GM23338 (cell line): ENCODE measurements around the gene TFDP1.

ENCODE experiments used
- EZH2phosphoT487 ChIP-seq: fragments of 200-600 bp; sonication (generic); IDR thresholded peaks from one replicate; pipeline ENCODE4 v1.8.1; 2018; ENCODE audit warnings: antibody characterized with exemption; ENCODE audit not compliant: unreplicated experiment
- TF ChIP-seq, protein P1 (sequence below): IDR thresholded peaks from one replicate; pipeline ENCODE4 v1.6.1; 2018; ENCODE audit warnings: antibody characterized with exemption; ENCODE audit not compliant: unreplicated experiment
- TF ChIP-seq, protein P2 (sequence below), 2 experiments: fragments of 200-600 bp in 1 of 2; sonication (generic) in 1 of 2; conservative IDR thresholded peaks; 2 replicates each; pipeline versions ENCODE4 v1.5.1 to v1.6.1; 2016 to 2017; ENCODE audit warnings: antibody characterized with exemption in 2 of 2, low read depth in 2 of 2, mild to moderate bottlenecking in 2 of 2, moderate library complexity in 1 of 2

DNA sequence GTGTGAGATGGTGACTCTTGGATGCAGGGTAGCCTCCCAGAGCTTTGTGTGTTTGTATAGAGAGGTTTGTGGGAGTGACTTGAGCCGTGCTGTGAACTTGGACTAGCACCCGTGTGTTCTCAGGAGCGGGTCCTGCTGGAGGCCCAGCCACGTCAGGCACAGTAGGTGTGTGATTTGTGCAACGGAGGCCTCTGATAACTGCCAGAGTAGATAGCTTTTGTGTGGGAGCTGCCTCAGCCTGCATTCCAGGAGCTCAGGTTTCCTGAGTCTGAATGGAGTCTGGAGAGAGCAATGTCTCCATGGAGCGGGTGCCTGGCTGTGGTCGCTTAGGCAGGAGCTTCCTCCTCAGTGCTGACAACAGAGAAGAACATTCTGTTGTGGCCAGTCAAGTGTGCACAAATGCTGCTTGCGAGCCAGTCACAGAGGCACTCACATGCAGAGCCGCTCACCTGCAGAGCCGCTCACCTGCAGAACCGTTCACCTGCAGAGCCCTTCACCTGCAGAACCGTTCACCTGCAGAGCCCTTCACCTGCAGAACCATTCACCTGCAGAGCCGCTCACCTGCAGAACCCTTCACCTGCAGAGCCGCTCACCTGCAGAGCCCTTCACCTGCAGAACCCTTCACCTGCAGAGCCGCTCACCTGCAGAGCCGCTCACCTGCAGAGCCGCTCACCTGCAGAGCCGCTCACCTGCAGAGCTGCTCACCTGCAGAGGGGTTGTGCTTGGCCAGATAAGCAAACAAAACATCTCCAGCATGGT, 32.6 kb downstream of the TFDP1 start:
- TF ChIP-seq, protein P1, sequence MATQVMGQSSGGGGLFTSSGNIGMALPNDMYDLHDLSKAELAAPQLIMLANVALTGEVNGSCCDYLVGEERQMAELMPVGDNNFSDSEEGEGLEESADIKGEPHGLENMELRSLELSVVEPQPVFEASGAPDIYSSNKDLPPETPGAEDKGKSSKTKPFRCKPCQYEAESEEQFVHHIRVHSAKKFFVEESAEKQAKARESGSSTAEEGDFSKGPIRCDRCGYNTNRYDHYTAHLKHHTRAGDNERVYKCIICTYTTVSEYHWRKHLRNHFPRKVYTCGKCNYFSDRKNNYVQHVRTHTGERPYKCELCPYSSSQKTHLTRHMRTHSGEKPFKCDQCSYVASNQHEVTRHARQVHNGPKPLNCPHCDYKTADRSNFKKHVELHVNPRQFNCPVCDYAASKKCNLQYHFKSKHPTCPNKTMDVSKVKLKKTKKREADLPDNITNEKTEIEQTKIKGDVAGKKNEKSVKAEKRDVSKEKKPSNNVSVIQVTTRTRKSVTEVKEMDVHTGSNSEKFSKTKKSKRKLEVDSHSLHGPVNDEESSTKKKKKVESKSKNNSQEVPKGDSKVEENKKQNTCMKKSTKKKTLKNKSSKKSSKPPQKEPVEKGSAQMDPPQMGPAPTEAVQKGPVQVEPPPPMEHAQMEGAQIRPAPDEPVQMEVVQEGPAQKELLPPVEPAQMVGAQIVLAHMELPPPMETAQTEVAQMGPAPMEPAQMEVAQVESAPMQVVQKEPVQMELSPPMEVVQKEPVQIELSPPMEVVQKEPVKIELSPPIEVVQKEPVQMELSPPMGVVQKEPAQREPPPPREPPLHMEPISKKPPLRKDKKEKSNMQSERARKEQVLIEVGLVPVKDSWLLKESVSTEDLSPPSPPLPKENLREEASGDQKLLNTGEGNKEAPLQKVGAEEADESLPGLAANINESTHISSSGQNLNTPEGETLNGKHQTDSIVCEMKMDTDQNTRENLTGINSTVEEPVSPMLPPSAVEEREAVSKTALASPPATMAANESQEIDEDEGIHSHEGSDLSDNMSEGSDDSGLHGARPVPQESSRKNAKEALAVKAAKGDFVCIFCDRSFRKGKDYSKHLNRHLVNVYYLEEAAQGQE, result no peak
- TF ChIP-seq, protein P2, sequence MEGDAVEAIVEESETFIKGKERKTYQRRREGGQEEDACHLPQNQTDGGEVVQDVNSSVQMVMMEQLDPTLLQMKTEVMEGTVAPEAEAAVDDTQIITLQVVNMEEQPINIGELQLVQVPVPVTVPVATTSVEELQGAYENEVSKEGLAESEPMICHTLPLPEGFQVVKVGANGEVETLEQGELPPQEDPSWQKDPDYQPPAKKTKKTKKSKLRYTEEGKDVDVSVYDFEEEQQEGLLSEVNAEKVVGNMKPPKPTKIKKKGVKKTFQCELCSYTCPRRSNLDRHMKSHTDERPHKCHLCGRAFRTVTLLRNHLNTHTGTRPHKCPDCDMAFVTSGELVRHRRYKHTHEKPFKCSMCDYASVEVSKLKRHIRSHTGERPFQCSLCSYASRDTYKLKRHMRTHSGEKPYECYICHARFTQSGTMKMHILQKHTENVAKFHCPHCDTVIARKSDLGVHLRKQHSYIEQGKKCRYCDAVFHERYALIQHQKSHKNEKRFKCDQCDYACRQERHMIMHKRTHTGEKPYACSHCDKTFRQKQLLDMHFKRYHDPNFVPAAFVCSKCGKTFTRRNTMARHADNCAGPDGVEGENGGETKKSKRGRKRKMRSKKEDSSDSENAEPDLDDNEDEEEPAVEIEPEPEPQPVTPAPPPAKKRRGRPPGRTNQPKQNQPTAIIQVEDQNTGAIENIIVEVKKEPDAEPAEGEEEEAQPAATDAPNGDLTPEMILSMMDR (conservative IDR thresholded peaks at IDR 0.05; ENCODE audit: low read depth in 2 of 2), result no peak
- TF ChIP-seq EZH2phosphoT487, result no peak
